ENCODE results near the gene CSAD.

CSAD gene

DNA sequence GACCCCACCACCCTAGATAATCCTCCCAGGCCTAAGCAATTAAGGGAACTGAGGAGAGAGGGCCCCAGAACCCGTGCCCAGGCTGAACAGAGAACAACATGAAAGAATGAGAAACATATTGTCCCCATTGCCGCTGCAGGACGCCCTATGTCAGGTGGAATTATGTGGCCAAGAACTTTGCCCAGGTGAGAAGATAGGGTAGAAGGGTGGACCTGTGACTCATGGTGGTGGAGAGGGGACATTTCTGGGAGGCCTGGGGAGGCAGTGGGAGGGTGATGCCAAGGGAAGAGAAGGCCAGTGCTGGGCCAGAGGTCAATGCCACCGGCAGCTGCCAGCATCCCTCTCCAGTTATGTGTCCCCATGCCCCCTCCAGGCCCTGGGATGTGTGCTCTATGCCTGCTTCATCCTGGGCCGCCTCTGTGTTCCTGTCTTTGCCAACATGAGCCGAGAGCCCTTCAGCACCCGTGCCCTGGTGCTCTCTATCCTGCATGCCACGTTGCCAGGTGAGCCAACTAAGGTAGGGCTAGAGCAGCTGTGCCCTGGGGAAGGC is 61.9 kb downstream of the CSAD start:
- TF ChIP-seq CTCF (IDR thresholded peaks at IDR 0.05) = no peak

- TF ChIP-seq CTCF (IDR thresholded peaks at IDR 0.05) = no peak
These were observed 64.7 kb downstream of the CSAD start for GRCh38 chr12:53115891-53116648.

DNA sequence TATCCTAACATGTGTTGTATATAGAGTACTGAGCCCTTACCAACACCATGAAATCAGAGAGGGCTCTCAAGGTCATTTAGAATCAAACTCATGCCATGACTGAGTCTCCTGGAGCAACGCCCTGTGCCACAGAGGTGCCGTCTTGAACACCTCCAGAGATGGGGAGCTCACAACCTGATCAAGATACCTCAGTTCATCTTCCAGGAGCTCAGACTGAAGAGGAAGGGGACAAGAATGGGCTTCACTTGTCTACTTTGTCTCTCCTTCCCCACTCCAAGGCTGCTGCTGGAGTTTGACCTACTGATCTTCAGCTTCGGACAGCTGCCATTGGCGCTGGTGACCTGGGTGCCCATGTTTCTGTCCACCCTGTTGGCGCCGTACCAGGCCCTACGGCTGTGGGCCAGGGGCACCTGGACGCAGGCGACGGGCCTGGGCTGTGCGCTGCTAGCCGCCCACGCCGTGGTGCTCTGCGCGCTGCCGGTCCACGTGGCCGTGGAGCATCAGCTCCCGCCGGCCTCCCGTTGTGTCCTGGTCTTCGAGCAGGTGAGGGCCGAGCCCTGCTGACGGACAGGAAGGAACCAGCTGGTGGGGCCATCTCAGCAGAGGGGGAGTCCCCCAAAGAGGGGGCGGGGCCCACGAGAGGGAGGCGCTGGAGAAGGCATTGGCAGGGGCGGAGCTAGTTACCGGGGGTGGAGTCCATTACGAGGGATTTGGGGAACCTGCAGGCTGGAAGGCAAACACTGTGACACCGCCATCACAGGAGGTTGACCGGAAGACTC is 65.4 kb downstream of the CSAD start:
- TF ChIP-seq CTCF (IDR thresholded peaks at IDR 0.05) = no peak

GRCh38 chr12:53113951-53114350 is 66.8 kb downstream of the CSAD start:
- TF ChIP-seq CTCF (IDR thresholded peaks at IDR 0.05) = no peak

- TF ChIP-seq CTCF (IDR thresholded peaks at IDR 0.05) = no peak
These were observed 67.5 kb downstream of the CSAD start for GRCh38 chr12:53113136-53113705.

All from LNCAP (cell line).